Activated CD8-positive, alpha-beta memory T cell treated with anti-CD3 and anti-CD28 coated beads for 1 hour (primary cell): Measurements from ENCODE around the gene SOX18.

ENCODE experiments used
- DNase-seq, 2 donors: peaks; one replicate each; pipeline ENCODE4 v3.0.0-alpha.2; 2020; ENCODE audit warnings: low read depth in 1 of 2; ENCODE audit errors: extremely low read depth in 1 of 2

The SOX18 gene

DNA sequence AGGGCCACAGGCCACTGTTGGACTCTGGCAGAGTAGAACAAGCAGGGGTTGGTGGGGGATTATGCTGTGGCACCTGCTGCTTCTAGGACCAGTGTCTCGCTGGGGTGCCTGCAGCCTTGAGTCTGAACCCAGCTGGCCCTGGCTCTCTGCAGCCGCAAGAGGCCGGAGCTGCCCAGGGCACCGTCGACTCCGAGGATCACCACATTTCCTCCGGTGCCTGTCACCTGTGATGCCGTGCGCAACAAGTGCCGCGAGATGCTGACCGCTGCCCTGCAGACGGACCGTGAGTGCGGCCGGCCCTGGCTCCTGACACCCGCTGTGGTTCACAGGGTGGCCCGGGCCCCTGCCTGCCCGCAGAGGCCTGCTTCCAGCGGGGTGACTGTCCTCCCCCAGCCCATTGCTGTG lies 19.8 kb upstream of the SOX18 start:
- DNase-seq = no peak

GRCh38 chr20:64068386-64069208 lies 19.2 kb upstream of the SOX18 start:
- no peak for DNase-seq

- DNase-seq = no peak
Observed at GRCh38 chr20:64067733-64068307, 18.4 kb upstream of the SOX18 start.

GRCh38 chr20:64067005-64067632 lies 17.7 kb upstream of the SOX18 start:
- DNase-seq = no peak

GRCh38 chr20:64065974-64066343 lies 16.5 kb upstream of the SOX18 start:
- DNase-seq = no peak

- DNase-seq = no peak
Observed at GRCh38 chr20:64065062-64065973, 15.9 kb upstream of the SOX18 start.

- DNase-seq = no peak
Observed at GRCh38 chr20:64064145-64064698, 14.8 kb upstream of the SOX18 start.

- no peak for DNase-seq
Observed at GRCh38 chr20:64063389-64064144, 14.1 kb upstream of the SOX18 start.

DNA sequence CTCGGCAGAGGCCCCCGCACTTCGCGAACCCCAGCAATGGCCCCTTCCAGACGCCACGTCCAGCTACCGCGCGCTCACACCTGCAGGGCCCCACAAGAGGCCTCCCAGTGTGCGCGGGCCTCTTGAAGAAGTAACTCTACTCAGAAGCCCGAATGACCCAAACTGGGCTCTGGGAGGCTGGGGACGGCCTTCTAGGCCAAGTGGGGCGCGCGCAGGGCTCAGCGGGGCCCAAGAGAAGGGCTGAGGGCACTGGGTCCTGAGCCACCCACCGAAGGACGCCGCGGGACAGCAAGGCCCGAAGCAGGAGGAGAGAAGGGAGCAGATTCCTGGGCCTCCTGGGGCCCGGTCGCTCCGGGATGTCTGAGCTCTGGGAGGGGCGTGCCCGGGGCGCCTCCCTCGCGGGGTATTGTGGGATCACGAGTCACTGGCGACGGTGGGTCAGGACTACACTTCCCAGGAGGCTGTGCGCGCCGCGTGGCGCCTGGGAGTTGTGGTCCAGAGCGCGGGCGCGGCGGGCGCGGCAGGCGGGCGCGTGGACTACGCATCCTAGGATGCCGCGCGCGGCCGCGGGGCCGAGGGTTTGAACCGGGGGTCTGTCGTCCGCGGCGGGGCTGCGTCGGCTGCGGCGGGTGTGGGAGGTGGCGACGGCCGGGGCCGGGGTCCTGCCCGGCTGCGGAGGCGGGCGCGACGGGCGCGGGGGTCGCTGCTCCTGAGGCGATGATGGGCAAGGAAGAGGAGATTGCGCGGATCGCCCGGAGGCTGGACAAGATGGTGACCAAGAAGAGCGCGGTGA lies 13.4 kb upstream of the SOX18 start, which contains the start of gene TCEA2:
Gene TCEA2 (plus strand): TSS at position 603 of the 793 bp plus-strand sequence. CDS start 115 bp downstream, at position 718.
- peak; percentile 79 to 91 for DNase-seq

DNA sequence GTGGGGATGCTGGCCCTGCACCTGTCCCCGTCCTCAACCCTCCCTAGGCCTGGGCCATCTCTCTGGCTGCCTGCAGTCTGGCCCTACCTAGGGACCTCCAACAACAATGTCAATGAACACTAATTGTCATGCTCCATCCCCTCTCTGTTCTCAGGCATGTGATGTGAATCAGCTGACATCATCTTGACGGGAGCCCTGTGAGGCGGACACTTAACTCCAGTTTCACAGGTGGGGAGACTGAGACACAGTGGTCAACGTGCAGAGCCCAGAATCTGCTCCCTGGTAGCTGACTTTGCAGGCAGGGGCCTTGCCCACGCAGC lies 12.8 kb upstream of the SOX18 start:
- DNase-seq = no peak

DNA sequence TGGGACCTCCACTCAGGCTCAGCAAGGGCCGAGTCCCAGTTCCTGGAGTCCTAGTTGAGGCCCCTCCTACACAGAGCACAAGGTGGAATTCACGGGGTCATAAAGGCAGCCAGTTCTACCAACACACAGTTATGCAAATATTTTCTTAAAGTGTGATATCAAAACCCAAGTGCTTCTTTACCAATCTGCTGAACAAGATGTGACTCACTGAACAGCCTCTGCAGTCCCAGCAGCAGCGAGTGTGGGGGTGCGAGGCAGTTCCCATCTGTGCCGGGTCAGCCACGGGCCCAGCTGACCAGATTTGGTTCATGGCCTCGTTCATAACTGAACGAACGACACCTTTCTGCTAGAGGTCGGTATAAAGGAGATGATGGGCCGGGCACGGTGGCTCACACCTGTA lies 9.1 kb upstream of the SOX18 start:
- no peak for DNase-seq

- peak; percentile 52 to 75 for DNase-seq
Observed at GRCh38 chr20:64057628-64058498, 8.4 kb upstream of the SOX18 start.

GRCh38 chr20:64056889-64057627 lies 7.6 kb upstream of the SOX18 start:
- no peak for DNase-seq

- DNase-seq = no peak
Observed at GRCh38 chr20:64056639-64056888, 7.1 kb upstream of the SOX18 start.

DNA sequence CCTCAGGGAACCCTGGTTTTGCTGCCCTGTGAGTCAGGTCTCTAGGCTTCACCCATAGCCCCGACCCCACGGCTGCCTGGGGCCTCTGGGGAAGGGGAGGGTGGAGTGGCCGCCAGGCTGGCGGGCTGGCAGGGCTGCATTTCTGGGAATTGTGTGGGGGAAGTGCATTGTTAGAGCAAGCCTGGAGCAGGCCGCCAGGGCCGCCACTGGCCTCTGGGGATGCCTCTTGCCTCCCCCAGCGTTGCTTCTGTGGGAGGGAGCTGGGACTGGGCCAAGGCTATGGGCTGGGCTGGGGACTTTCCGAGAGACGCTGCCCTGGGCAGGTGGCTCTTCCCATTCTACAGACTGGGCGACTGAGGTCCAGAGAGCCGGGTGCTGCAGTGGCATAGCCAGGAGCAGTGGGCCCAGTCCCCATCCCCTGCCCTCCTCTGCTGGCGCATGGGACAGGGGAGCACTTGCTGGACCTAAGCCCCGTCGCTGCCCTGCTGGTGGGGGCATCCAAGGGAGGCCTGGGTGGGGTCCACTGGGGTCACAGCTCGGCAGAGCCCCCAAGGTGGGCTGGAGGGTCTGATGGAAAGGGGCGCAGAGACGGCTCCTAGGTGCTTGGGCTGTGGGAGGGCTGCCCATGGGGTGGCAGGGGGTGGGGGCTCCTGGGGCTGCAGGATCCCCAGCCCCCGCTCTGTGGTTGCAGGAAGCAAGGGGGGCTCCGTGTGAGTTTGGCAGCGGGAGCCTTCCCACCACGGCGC lies 6.6 kb upstream of the SOX18 start:
- no peak for DNase-seq

- DNase-seq = no peak
Observed at GRCh38 chr20:64055396-64055892, 6.0 kb upstream of the SOX18 start.
